ENCODE results near the gene C10orf95.
A peak's percentile ranks its signal among the peaks of the same experiment; 100 is the strongest.

Gene C10orf95

DNA sequence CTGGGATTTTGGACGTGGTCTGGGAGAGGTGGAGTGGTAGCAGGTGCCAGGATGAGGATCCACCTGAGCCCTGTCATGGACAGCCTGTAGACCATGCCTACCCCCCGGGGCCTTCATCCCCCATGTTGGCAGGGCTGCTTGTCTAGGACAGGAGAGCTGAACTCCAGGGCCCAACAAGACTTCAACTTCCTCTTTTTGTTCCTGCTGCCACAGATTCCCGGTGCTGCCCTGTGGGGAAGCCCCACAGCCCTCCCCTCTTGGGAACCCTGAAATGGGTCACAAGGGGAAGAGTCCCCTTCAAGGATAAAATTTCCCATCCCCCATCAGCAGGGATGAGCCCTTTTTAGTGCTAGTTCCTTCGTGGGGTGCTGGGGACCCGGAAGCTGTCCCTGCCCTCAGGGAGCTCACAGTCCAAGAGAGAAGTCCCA, 17.7 kb downstream of the C10orf95 start:
- Mint-ChIP-seq H3K27me3 (no peaks in the 10 kb centered on the region), H3K27ac (peak overlapping the region; percentile 92), H3K4me1 (peaks cover 61% of the 10 kb centered on the region), H3K9me3 (no peaks in the 10 kb centered on the region), H3K36me3 (ENCODE audit: low read depth) (peaks cover 14% of the 10 kb centered on the region), H3K4me3 (peak overlapping the region; percentile 85)
- DNase-seq (no peak), ATAC-seq (no peak)

DNA sequence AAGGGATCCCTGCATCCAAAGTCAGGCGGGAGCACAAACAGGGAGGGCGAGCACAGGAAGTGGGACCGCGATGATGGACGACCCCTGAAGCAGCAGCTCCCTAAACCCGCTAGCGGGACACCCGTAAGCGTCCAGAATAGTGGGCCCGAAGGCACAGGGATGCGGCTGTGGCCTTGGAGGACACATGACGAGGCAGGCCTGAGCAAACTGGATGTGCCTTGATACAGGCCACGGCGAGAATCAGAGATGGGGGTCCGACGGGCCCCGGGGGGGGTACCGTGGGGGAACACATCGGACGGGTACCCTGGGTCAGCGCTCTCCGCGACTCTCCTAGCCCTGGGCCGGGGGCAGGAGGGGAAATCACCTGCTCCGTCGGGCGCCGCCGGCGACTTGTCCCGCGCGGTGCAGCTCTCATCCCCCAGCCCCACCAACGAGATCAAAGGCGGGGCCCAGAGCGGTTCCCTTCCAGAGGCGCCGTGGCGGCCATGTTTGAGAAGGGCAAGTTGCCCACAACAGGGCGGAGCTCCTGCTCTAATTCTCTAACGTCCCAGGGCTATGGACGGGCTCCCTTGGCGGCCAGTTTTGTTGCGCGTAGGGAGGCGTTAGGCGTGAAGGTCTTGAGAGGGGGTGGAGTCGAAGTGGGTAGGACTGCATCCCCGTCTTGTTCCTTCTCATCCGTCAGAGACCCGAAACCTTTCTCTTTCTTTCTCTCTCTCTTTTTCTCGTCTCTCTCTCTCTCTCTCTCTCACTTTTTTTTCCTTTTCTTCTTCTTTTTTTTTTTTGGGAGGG, 19.0 kb downstream of the C10orf95 start, which contains the start of gene CUEDC2:
Gene CUEDC2, minus strand, starts transcription at position 413 of the 789 bp plus-strand sequence. CDS start 7,386 bp downstream, outside the sequence.
- Mint-ChIP-seq H3K4me3 (peak within 1 kb of the TSS; percentile 85), H3K4me1 (peaks cover 58% of the 10 kb centered on the region), H3K9me3 (no peaks in the 10 kb centered on the region), H3K27me3 (no peaks in the 10 kb centered on the region), H3K36me3 (ENCODE audit: low read depth) (peaks cover 7% of the 10 kb centered on the region), H3K27ac (peak within 1 kb of the TSS; percentile 92)
- ATAC-seq (peak; percentile 91), DNase-seq (peak; percentile 99)

DNA sequence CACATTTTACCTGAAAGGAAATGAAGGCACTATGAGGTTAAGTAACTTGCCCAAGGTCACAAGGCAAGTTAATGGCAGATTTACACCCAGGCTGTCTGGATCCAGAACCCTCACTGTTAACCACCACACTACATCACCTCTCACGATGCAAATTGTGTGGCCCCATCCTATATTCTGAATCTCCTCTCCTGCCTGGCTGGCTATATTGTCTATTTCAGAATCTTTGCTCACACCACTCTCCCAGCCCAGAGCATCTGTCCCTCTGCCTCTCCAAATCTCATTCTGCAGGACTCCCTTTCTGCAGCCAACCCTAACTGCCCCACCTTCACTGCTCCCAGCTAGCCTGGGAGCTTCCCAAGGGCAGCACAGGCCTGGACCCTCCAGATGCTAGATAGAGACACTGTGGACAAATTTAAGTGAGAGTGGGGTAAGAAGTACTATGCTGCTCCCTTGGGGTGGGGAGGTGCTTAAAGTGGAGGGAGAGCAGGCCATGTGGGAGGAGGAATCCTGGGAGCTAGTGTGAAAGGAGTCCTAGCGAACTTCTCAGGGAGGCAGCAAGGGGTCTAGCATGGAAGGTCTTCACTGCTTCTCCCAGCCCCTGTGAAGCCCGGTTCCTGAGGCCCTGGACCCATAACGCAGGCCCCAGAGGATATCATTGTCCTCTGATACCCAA, 19.8 kb downstream of the C10orf95 start:
- Mint-ChIP-seq H3K27me3 (no peaks in the 10 kb centered on the region), H3K4me1 (peaks cover 59% of the 10 kb centered on the region), H3K36me3 (ENCODE audit: low read depth) (peaks cover 3% of the 10 kb centered on the region), H3K4me3 (peak overlapping the region; percentile 85), H3K9me3 (no peaks in the 10 kb centered on the region), H3K27ac (peak overlapping the region; percentile 92)
- ATAC-seq (no peak), DNase-seq (no peak)

DNA sequence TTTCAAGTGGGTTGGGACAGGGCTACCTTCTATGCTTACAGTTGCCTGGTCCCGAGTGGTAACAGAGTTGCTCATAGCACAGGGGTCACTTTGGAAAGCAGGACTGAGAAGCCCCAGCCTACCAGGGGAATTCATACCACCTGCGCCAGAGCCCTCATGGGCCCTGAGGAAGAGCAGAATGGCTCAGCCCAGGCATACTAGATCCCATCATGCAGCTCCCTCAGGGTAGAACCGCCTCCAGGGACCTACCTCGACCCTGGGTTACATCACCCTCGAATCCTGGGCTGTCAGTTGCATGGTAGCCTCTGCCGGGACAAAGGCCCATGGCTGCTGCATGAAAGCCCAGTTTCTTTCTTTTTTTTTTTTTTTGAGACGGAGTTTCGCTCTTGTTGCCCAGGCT, 21.9 kb downstream of the C10orf95 start:
- no peak overlapping the region for H3K27ac Mint-ChIP-seq
- DNase-seq = no peak
- H3K27me3 Mint-ChIP-seq = no peaks in the 10 kb centered on the region
- no peaks in the 10 kb centered on the region for H3K9me3 Mint-ChIP-seq
- no peak overlapping the region for H3K4me3 Mint-ChIP-seq
- peaks cover 2% of the 10 kb centered on the region for H3K36me3 Mint-ChIP-seq (ENCODE audit: low read depth)
- H3K4me1 Mint-ChIP-seq = peaks cover 45% of the 10 kb centered on the region
- ATAC-seq = no peak

DNA sequence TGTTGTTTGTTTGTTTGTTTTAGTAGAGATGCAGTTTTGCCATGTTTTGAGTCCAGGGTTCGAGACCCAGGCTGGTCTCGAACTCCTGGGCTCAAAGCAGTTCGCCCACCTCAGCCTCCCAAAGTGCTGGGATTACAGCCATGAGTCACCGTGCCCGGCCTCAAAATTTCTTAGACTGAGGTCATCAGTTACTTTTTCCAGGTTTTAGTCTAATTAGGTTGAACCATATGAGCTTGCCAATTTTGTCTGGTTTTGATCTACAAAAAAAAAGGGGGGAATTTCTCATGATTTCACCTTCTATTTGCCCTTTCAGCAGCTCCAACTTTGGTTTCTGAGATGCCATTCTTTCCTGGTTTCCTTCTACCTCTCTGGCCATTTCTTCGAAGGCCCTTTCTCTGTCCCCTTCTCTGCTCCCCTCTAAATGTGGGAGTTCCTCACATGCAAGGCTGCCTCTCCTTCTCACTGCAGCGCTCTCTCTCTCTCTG, 24.5 kb downstream of the C10orf95 start:
- H3K4me3 Mint-ChIP-seq = peak overlapping the region; percentile 31
- peak overlapping the region; percentile 24 for H3K27ac Mint-ChIP-seq
- peaks cover 36% of the 10 kb centered on the region for H3K4me1 Mint-ChIP-seq
- H3K9me3 Mint-ChIP-seq = no peaks in the 10 kb centered on the region
- H3K27me3 Mint-ChIP-seq = no peaks in the 10 kb centered on the region
- H3K36me3 Mint-ChIP-seq (ENCODE audit: low read depth) = peaks cover 7% of the 10 kb centered on the region
- DNase-seq (no peak), ATAC-seq (no peak)

DNA sequence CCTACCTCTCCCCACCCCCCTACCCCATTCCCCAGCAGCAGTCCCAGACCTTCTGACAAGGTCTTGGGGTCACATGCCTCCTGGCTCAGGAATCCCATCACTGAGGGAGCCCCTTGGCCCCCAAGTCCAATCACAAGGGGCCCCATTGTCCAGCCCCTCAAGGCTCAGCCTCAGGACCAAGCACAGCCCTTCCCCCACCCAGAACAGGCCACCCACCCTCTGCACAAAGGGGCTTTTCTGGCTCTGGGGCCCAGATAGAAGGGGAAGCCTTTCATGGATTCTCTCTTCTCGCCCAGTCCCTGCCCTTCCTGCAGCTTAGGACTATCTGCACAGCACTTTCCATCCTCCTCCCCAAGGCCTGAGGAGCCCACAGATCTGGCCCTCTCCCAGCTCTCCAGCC, 25.9 kb downstream of the C10orf95 start:
- H3K27ac Mint-ChIP-seq = no peak overlapping the region
- H3K36me3 Mint-ChIP-seq (ENCODE audit: low read depth) = peaks cover 8% of the 10 kb centered on the region
- peaks cover 2% of the 10 kb centered on the region for H3K27me3 Mint-ChIP-seq

DNA sequence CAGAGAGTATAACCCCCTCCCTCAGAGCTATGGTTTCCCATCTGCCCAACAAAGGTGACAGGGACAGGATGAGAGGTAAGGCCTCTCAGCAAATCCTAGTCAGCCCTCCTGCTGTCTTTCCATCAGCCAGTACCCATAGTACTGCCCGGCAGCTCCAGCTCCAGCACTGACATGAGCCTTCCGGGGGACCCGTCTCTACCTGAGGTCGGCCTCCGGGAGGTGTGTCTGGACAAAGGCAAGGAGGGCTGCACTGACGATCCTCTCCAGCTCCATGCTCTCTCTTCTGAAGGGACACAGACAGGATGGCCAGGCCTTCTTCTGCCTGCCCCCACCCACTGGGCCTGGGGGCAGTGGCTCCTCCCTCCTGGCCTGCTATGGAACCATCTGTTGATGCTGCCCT, 26.4 kb downstream of the C10orf95 start:
- no peak overlapping the region for H3K4me3 Mint-ChIP-seq
- ATAC-seq (no peak), DNase-seq (no peak)
- peaks cover 41% of the 10 kb centered on the region for H3K4me1 Mint-ChIP-seq
- peaks cover 2% of the 10 kb centered on the region for H3K27me3 Mint-ChIP-seq
- H3K27ac Mint-ChIP-seq = no peak overlapping the region
- peaks cover 8% of the 10 kb centered on the region for H3K36me3 Mint-ChIP-seq (ENCODE audit: low read depth)
- H3K9me3 Mint-ChIP-seq = no peaks in the 10 kb centered on the region

More for the DNA sequence above, 25.9 kb downstream of the C10orf95 start:
- ATAC-seq (no peak), DNase-seq (no peak)
- Mint-ChIP-seq H3K4me3 (no peak overlapping the region), H3K9me3 (no peaks in the 10 kb centered on the region), H3K4me1 (peaks cover 36% of the 10 kb centered on the region)

DNA sequence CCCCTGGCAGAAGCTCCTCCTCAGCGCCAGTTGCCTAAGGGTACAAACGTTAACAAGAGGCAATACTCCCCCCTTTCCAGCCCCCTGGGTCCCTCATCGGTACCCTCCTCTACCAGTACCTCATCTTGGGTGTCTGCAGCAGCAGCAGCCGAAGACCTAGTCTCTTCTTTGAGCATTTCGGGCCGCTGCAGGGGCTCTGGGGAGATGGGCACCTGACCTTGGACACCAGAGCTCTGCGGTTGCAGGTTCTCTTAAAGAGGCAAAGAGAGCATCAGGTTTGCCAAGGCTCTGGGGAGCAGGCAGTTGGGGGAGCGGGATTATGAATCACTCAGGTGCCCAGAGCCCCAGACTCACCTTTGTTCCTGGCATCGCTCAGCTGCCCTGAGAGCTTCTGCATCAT, 27.2 kb downstream of the C10orf95 start:
- H3K36me3 Mint-ChIP-seq (ENCODE audit: low read depth) = peaks cover 8% of the 10 kb centered on the region
- no peak overlapping the region for H3K27ac Mint-ChIP-seq
- H3K27me3 Mint-ChIP-seq = peaks cover 5% of the 10 kb centered on the region
- ATAC-seq (no peak), DNase-seq (no peak)
- no peak overlapping the region for H3K4me3 Mint-ChIP-seq
- H3K9me3 Mint-ChIP-seq = no peaks in the 10 kb centered on the region
- peaks cover 49% of the 10 kb centered on the region for H3K4me1 Mint-ChIP-seq

DNA sequence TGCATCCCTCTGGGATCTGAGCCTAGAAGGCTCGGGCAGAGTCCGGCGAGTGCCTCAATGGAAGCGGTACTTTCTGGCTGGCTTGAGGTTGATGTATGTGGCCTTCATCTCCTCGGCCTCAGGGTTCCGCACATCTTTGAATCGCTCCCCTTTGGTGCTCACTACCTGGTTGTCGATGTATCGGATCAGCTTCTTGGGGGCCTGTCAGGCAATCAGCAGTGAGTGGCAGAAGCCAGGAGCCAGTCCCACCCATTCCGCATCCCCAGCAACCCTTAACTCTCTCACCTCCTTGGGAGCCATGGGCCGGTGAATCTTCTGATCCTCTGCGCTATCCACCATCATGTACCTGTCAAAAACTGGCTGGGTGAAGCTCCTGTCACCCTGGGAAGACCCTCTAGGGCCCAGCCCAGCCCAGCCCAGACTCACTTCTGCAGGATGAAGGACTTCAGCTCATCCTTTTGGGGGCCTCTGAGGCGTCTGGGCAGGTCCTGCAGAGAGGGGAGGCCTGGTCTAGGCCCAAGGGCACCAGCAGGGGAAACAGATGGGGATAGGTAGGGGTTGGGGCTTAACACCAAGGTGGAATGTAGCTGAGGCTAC, 27.9 kb downstream of the C10orf95 start:
- DNase-seq (no peak), ATAC-seq (no peak)
- H3K27me3 Mint-ChIP-seq = peaks cover 9% of the 10 kb centered on the region
- H3K9me3 Mint-ChIP-seq = no peaks in the 10 kb centered on the region
- peak overlapping the region; percentile 21 for H3K4me3 Mint-ChIP-seq
- H3K36me3 Mint-ChIP-seq (ENCODE audit: low read depth) = peaks cover 8% of the 10 kb centered on the region
- H3K4me1 Mint-ChIP-seq = peaks cover 53% of the 10 kb centered on the region
- no peak overlapping the region for H3K27ac Mint-ChIP-seq

DNA sequence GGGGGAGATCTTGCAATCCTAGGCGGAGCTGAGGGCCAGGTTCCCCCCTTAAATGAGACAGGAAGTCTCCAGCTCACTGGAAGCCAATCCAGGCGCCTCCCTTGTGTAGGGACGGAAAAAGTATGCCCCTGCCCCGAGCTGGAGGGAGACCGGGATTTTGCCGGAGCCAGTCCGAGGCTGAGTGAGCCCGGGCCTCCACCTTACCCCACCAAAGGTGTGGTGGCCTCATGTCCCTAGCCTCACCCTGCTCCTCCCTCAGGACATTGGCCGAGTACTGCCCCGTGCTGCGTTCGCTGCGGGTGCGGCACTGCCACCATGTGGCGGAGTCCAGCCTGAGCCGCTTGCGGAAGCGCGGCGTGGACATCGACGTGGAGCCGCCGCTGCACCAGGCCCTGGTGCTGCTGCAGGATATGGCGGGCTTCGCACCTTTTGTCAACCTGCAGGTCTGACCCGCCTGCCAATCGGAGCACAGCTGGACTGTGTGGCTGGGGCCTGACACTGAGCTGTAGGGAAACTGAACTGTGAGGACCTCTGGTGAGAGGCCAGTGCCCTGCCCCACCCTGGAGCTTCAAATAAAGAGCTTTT, 28.7 kb downstream of the C10orf95 start:
- DNase-seq = peak; percentile 73
- H3K4me3 Mint-ChIP-seq = peak overlapping the region; percentile 91

DNA sequence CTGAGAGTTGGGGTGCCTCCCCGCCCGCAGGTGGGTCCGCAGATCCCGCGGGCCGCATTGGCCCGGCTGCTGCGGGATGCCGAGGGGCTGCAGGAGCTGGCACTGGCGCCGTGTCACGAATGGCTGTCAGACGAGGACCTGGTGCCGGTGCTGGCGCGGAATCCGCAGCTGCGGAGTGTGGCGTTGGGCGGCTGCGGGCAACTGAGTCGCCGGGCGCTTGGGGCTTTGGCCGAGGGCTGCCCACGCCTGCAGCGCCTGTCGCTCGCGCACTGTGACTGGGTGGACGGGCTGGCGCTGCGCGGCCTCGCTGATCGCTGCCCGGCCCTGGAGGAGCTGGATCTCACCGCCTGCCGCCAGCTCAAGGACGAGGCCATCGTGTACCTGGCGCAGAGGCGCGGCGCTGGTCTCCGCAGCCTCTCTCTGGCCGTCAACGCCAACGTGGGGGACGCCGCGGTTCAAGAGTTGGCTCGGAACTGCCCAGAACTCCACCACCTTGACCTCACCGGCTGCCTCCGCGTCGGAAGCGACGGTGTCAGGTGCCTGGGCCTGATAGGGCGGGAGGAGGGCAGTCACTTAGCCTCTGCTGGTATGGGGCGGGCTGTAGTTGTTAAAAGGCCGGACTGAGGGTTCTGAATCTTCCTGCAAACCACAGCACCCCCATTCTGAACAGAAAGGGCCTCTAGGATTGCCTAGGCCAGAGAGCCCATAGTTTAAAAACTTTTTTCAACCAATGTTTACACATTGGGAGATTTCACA, 29.4 kb downstream of the C10orf95 start:
- H3K4me1 Mint-ChIP-seq = peaks cover 48% of the 10 kb centered on the region
- no peaks in the 10 kb centered on the region for H3K9me3 Mint-ChIP-seq
- peaks cover 8% of the 10 kb centered on the region for H3K36me3 Mint-ChIP-seq (ENCODE audit: low read depth)
- DNase-seq (no peak), ATAC-seq (peak; percentile 3)
- H3K27ac Mint-ChIP-seq = peak overlapping the region; percentile 97
- H3K4me3 Mint-ChIP-seq = peak overlapping the region; percentile 91
- H3K27me3 Mint-ChIP-seq = peaks cover 24% of the 10 kb centered on the region

More for the DNA sequence above, 28.7 kb downstream of the C10orf95 start:
- peaks cover 17% of the 10 kb centered on the region for H3K27me3 Mint-ChIP-seq
- peaks cover 8% of the 10 kb centered on the region for H3K36me3 Mint-ChIP-seq (ENCODE audit: low read depth)
- no peaks in the 10 kb centered on the region for H3K9me3 Mint-ChIP-seq
- peak; percentile 11 for ATAC-seq
- H3K4me1 Mint-ChIP-seq = peaks cover 55% of the 10 kb centered on the region
- H3K27ac Mint-ChIP-seq = peak overlapping the region; percentile 49

DNA sequence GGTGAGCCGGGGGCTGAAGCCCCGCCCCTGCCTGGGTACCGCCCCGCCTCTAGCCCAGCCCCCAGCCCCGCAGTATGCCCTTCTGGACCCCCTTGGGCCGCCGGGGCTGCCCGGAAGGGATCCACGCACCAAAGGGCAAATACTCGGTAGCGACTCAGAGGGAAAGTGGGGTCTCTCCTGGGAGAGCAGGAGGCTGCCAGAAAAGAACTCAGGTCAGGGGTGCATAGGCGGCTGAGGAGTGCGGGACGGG, 29.9 kb downstream of the C10orf95 start:
- Mint-ChIP-seq H3K36me3 (ENCODE audit: low read depth) (peaks cover 8% of the 10 kb centered on the region), H3K4me1 (peaks cover 43% of the 10 kb centered on the region), H3K27me3 (peaks cover 25% of the 10 kb centered on the region), H3K9me3 (no peaks in the 10 kb centered on the region), H3K4me3 (peak overlapping the region; percentile 91), H3K27ac (peak overlapping the region; percentile 97)
- ATAC-seq (no peak), DNase-seq (no peak)

DNA sequence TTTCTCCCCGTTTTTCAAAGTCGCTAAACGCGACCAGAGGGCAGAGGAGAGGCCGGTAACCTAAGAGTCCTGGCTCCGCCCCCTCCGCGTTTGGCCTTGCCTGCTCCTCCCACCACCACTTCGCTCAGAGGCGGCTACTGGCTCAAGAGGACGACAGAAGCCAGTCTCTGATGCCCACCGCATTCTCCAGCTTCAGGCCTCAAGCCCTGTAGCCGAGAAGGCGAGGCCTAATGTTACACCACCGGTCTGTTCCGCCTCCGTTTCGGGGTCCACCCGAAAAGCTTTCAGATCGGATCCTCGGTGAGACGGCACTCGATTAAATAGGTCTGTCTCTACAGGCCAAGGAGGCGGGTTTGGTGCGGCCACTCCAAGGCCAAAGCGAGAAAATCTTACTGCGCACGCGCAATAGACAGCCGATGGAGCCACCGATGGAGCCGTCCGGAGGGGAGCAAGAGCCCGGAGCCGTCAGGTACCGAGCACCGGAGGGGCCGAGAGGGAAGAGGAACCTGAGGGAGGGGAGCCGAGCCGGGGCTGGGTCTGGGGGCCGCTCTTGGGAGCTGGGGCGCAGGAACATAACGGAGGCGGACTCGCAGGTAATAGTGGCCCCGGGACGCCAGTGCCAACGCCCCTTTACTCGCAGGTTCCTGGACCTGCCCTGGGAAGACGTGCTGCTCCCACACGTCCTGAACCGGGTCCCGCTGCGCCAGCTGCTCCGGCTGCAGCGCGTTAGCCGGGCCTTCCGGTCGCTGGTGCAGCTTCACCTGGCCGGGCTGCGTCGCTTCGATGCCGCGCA, 30.4 kb downstream of the C10orf95 start, which contains the start of gene FBXL15:
Gene FBXL15, plus strand, starts transcription at position 123 of the 793 bp plus-strand sequence. Its CDS starts 294 bp downstream, at position 417.
- H3K27ac Mint-ChIP-seq = peak within 1 kb of the TSS; percentile 97
- peak within 1 kb of the TSS; percentile 91 for H3K4me3 Mint-ChIP-seq
- H3K36me3 Mint-ChIP-seq (ENCODE audit: low read depth) = peaks cover 8% of the 10 kb centered on the region
- ATAC-seq (peak; percentile 78), DNase-seq (peak; percentile 98)
- H3K27me3 Mint-ChIP-seq = peaks cover 28% of the 10 kb centered on the region
- no peaks in the 10 kb centered on the region for H3K9me3 Mint-ChIP-seq
- peaks cover 39% of the 10 kb centered on the region for H3K4me1 Mint-ChIP-seq
